Measurements from ENCODE around the gene SRPK2.

DNA sequence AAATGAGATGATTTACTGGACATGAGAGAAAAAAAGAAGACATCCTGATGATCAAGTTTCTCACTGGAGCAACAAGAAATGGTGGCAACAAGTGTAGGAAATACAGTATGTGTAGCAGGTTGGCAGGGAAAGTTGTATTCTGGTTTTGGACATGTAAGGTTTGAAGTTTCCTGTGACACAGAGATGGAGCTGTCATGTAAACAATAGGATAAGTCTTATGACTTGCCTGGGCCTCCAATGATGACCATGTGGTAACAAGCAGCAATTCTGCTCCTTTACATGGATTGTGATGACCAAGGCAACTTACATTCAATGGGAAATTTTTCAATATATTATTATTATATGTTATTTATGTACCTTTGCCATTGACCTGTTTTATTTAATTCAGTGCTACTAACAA lies 249.3 kb downstream of the SRPK2 start:
- TF ChIP-seq, protein P1, sequence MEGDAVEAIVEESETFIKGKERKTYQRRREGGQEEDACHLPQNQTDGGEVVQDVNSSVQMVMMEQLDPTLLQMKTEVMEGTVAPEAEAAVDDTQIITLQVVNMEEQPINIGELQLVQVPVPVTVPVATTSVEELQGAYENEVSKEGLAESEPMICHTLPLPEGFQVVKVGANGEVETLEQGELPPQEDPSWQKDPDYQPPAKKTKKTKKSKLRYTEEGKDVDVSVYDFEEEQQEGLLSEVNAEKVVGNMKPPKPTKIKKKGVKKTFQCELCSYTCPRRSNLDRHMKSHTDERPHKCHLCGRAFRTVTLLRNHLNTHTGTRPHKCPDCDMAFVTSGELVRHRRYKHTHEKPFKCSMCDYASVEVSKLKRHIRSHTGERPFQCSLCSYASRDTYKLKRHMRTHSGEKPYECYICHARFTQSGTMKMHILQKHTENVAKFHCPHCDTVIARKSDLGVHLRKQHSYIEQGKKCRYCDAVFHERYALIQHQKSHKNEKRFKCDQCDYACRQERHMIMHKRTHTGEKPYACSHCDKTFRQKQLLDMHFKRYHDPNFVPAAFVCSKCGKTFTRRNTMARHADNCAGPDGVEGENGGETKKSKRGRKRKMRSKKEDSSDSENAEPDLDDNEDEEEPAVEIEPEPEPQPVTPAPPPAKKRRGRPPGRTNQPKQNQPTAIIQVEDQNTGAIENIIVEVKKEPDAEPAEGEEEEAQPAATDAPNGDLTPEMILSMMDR (tag by site-specific recombination; IDR thresholded peaks at IDR 0.05): no peak
- TF ChIP-seq, protein P2, sequence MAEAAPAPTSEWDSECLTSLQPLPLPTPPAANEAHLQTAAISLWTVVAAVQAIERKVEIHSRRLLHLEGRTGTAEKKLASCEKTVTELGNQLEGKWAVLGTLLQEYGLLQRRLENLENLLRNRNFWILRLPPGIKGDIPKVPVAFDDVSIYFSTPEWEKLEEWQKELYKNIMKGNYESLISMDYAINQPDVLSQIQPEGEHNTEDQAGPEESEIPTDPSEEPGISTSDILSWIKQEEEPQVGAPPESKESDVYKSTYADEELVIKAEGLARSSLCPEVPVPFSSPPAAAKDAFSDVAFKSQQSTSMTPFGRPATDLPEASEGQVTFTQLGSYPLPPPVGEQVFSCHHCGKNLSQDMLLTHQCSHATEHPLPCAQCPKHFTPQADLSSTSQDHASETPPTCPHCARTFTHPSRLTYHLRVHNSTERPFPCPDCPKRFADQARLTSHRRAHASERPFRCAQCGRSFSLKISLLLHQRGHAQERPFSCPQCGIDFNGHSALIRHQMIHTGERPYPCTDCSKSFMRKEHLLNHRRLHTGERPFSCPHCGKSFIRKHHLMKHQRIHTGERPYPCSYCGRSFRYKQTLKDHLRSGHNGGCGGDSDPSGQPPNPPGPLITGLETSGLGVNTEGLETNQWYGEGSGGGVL (tag by site-specific recombination; IDR thresholded peaks at IDR 0.05): no peak
- TF ChIP-seq SCRT1 (tag by site-specific recombination; IDR thresholded peaks at IDR 0.05; ENCODE audit: borderline replicate concordance): no peak
- no peak for TF ChIP-seq ZBTB1 (tag by site-specific recombination; IDR thresholded peaks at IDR 0.05)
- no peak for TF ChIP-seq MYNN (tag by site-specific recombination; IDR thresholded peaks at IDR 0.05; ENCODE audit: borderline replicate concordance)
- TF ChIP-seq YY1 (tag by site-specific recombination; IDR thresholded peaks at IDR 0.05): no peak

All from HEK293 (cell line).